OCI-LY1 (cell line): Measurements from ENCODE around the gene HOXA5.

ENCODE experiments used
- EZH2 ChIP-seq: fragments of 200-600 bp; sonication (generic), shearing (Covaris generic); IDR thresholded peaks from 2 replicates; pipeline ENCODE4 v1.8.0; 2017; ENCODE audit warnings: borderline replicate concordance, mixed run types, mild to moderate bottlenecking, antibody characterized with exemption, low read length, moderate library complexity, mixed read lengths
- TF ChIP-seq, protein P1 (sequence below): fragments of 200-600 bp; sonication (generic), shearing (Covaris generic); IDR thresholded peaks from 2 replicates; pipeline ENCODE4 v1.5.1; 2017; ENCODE audit warnings: mild to moderate bottlenecking, antibody characterized with exemption, low read length, moderate library complexity, mixed read lengths

DNA sequence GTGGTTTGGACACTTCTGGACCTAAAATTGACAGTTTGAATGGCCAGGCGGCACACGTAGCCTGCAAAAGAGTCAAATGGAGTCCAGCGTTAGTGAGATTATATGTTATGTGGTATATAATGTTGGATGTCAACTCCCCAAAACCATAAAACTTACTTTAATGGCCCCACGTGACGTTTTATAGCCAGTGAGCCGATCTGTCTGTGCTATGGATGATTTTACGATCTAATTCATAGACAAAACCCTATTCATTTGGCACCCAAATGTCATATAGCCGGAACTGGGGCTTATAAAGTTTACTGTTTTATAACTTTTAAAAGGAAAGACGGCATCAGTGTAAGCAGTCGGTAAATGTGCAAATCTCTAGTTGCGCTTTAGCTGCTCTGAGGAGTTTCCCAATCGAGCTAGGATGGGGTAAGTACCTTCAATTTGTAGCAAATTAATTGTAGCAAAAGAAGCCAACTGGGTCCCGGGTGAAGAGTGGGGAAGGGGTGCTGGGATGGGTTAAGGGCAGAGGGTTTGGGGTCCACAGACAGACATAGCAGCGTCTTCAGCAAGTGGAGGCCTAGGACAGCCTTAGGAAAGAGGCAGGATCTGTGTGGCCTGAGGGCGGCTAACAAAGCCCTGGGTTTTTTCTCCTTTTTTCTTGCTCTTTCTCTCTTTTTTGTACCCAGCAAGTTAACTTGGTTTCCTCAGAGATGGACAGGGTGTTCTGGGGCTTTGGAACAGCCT lies 3.2 kb downstream of the HOXA5 start:
- TF ChIP-seq, protein P1, sequence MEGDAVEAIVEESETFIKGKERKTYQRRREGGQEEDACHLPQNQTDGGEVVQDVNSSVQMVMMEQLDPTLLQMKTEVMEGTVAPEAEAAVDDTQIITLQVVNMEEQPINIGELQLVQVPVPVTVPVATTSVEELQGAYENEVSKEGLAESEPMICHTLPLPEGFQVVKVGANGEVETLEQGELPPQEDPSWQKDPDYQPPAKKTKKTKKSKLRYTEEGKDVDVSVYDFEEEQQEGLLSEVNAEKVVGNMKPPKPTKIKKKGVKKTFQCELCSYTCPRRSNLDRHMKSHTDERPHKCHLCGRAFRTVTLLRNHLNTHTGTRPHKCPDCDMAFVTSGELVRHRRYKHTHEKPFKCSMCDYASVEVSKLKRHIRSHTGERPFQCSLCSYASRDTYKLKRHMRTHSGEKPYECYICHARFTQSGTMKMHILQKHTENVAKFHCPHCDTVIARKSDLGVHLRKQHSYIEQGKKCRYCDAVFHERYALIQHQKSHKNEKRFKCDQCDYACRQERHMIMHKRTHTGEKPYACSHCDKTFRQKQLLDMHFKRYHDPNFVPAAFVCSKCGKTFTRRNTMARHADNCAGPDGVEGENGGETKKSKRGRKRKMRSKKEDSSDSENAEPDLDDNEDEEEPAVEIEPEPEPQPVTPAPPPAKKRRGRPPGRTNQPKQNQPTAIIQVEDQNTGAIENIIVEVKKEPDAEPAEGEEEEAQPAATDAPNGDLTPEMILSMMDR, result no peak
- TF ChIP-seq EZH2, result no peak
